Stimulated activated naive CD4-positive, alpha-beta T cell (primary cell): ENCODE results near the gene SFXN3.

ENCODE experiments used
- DNase-seq, 6 experiments: peaks; one replicate each; lab custom pipeline; 2025; lab: John Stamatoyannopoulos, UW

Gene SFXN3

GRCh38 chr10:101060036-101060950, 29.3 kb downstream of the SFXN3 start:
- peak; percentile 86 to 100 (median 96) for DNase-seq

- peak; percentile 47 to 99 (median 88) for DNase-seq
Observed at GRCh38 chr10:101060951-101061623, 30.1 kb downstream of the SFXN3 start.

GRCh38 chr10:101061624-101062231, 30.7 kb downstream of the SFXN3 start, which contains the start of gene KAZALD1:
KAZALD1 (plus strand) TSS chr10:101061989; CDS start chr10:101062593, 604 bp downstream.
- no peak for DNase-seq

GRCh38 chr10:101062232-101063049, 31.4 kb downstream of the SFXN3 start:
- DNase-seq: peak in 4 of 6 experiments; percentile 34 to 56 (median 40)

- DNase-seq: no peak
Observed at GRCh38 chr10:101063050-101063525, 32.1 kb downstream of the SFXN3 start.

GRCh38 chr10:101063548-101064414, 32.7 kb downstream of the SFXN3 start:
- DNase-seq: no peak

GRCh38 chr10:101064415-101065030, 33.5 kb downstream of the SFXN3 start:
- no peak for DNase-seq

GRCh38 chr10:101065481-101066145, 34.6 kb downstream of the SFXN3 start:
- no peak for DNase-seq

- peak in 5 of 6 experiments; percentile 19 to 45 (median 31) for DNase-seq
Observed at GRCh38 chr10:101066146-101066895, 35.3 kb downstream of the SFXN3 start.

GRCh38 chr10:101066896-101067355, 35.9 kb downstream of the SFXN3 start:
- DNase-seq: peak in 1 of 6 experiments; percentile 21

GRCh38 chr10:101067356-101068083, 36.5 kb downstream of the SFXN3 start:
- DNase-seq: peak; percentile 51 to 79 (median 63)

- DNase-seq: no peak
Observed at GRCh38 chr10:101069441-101069840, 38.4 kb downstream of the SFXN3 start.

- no peak for DNase-seq
Observed at GRCh38 chr10:101070098-101070497, 39.1 kb downstream of the SFXN3 start.

GRCh38 chr10:101071267-101071884, 40.3 kb downstream of the SFXN3 start:
- no peak for DNase-seq

- no peak for DNase-seq
Observed at GRCh38 chr10:101071885-101072433, 40.9 kb downstream of the SFXN3 start.

GRCh38 chr10:101072923-101073322, 41.9 kb downstream of the SFXN3 start:
- no peak for DNase-seq

GRCh38 chr10:101073631-101074030, 42.6 kb downstream of the SFXN3 start:
- DNase-seq: no peak
